GM19395 (cell line): Measurements from ENCODE around the gene CAMSAP3.

Experiments used
- ATAC-seq: cut with Tn5 transposase; IDR thresholded peaks from one replicate; pipeline ENCODE4 v1.9.1; 2021; ENCODE audit warnings: mild to moderate bottlenecking, moderate library complexity; ENCODE audit not compliant: unreplicated experiment

Gene CAMSAP3

DNA sequence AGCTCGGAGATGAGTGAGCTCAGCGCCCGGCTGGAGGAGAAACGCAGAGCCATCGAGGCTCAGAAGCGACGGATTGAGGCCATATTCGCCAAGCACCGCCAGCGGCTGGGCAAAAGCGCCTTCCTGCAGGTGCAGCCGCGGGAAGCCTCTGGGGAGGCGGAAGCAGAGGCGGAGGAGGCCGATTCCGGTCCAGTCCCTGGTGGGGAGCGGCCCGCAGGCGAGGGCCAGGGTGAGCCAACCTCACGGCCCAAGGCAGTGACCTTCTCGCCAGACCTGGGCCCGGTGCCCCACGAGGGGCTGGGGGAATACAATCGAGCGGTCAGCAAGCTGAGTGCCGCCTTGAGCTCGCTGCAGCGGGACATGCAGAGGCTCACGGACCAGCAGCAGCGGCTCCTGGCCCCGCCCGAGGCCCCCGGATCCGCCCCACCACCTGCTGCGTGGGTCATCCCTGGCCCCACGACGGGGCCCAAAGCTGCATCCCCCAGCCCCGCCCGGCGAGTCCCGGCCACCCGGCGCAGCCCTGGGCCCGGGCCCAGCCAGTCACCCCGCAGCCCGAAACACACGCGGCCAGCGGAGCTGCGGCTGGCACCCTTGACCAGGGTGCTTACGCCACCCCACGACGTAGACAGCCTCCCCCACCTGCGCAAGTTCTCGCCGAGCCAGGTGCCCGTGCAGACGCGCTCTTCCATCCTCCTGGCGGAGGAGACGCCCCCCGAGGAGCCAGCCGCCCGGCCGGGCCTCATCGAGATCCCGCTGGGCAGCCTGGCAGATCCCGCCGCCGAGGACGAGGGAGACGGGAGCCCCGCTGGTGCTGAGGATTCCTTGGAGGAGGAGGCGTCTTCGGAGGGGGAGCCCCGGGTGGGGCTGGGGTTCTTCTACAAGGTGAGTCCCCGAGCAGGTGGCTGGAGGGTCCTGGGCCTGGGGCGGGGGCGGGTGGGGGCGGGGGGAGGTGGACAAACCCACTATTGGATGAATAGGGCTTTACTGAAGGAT, 16.9 kb downstream of the CAMSAP3 start:
- ATAC-seq: no peak

DNA sequence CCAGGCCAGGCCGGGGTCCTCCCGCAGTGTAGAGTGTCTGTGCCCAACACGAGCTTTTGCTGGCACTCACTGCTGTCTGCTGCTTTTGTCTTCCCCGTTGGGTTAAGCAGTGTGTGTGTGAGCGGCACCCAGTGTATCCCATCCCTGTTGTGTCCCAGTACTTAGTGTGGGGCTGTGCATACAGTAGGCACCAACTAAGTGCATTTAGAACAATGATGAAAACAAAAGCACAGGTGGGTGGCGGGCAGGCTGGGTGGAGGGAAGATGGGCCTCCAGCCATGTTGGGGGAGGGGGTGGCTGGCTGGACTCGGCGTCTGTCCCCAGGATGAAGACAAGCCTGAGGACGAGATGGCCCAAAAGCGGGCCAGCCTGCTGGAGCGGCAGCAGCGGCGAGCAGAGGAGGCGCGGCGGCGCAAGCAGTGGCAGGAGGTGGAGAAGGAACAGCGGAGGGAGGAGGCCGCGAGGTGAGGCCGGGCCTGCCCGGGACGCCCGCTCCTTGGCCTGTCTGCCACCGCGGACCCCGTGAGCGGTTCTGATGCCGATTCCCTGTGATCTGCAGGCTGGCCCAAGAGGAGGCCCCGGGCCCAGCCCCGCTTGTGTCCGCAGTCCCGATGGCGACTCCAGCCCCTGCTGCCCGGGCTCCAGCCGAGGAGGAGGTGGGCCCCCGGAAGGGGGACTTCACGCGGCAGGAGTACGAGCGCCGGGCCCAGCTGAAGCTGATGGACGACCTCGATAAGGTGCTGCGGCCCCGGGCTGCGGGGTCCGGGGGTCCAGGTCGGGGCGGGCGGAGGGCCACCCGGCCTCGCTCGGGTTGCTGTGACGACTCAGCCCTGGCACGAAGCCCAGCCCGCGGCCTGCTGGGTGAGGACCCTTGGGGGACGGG, 19.4 kb downstream of the CAMSAP3 start:
- no peak for ATAC-seq

DNA sequence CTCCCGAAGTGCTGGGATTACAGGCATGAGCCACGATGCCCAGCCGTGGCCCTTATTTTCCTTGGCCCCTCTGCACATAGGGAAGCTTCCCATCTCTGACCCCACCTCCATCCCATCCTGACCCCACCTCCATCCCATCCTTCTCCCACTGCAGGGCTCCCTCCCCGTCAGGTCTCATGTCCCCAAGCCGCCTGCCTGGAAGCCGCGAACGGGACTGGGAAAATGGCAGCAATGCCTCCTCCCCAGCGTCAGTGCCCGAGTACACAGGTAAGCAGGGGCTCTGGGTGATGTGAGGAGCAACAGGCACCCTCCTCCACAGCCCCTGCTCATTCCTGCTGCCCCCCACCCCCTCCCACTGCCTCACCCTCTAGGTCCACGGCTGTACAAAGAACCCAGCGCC, 21.5 kb downstream of the CAMSAP3 start:
- ATAC-seq: no peak

DNA sequence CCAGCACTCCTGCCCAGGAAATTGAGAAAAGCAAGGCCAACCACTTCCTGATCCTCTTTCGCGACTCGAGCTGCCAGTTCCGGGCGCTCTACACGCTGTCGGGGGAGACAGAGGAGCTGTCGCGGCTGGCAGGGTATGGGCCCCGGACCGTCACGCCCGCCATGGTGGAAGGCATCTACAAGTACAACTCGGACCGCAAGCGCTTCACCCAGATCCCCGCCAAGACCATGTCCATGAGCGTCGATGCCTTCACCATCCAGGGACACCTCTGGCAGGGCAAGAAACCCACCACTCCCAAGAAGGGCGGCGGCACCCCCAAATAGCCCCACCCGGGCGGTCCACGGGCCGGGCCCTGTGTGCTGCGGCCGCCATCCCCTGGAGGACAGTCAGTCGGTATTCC, 22.1 kb downstream of the CAMSAP3 start:
- ATAC-seq: no peak

DNA sequence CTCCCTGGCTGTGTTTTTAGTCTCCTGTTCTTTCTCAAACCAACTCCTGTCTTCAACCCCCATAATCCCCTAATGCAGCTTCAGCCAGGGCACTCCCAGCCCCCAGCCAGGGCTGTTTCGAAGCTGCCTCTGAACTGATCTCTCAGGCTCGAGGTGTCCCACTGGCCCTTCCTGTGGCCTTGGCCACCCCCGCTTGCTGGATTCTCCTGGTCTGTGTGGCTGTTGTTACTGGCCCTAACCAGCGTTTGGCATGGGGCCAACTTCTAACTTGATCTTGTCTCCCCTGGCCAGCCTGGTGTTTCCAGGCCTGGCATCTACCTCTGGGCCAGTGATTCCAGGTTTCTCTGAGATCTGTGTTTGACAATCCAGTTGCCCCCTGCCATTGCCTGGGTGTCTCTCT, 22.7 kb downstream of the CAMSAP3 start:
- no peak for ATAC-seq

DNA sequence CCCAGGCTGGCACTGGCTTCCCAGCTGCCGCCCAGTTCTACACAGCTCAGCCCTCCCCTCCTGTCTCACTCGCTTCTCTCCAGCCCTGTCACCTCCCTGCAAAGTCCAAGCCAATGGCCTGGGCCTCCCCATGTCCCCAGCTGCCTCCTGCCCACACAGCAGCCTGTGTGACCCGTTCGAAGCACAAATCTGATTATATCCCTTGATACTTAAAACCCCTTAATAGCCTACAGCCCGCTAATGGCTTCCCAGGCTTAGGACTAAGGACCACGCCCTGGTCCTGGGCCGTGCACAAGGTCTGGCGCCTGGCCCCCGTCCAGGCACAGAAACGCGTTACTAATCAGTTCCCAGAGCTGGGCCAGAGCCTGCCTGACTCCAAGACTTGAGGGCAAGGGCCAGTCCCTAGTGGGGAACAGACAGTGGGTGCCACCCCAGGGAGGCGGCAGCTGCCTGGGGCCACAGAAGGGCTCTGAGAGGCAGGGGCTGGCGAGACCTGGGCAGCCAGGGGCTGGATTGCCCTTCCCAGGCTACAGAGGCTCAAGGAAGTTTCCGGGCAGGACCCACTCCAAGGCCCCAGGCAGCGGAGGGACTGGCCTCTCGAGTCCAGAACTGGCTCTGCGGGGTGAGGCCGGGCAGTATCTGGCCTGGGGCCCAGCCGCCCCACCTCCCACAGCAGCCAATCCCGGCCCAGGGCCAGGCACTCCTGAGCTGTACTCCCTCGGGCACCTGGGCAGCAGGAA, 23.3 kb downstream of the CAMSAP3 start:
- no peak for ATAC-seq

DNA sequence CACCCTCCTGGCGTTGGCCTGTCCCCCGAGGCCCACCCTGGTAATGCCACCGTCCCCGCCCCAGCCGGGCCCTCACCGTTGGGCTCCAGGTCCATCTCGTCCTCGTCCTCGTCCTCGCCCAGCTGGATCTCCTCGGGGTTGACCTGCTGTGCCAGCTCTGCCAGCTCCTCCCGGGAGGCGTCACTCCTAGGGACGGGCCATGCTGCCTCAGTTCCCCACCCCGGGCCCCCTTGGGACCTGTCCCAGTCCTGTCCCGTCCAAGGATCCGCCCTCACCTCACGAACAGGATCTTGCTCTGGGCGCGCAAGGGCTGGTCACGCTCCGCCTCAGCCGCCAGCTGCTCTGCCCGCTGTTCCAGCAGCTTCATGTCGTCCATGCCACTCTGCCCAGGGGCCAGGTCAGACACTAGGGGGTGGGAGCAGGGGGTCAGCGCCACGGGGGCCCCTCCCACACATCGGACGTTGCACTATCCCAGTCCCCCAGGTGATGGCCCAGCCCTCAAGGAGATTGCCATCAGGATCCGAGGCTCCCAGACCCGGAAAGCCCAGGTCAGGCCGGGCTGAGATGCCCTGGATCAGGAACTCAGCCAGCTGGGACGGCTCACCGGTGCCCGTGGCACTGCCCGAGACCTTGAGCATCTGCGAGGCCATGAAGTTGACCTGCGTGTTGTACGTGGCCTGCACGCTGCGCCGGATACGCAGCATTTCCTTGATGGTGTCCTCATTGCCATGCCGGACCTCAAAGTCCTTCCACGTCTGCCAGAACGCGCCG, 24.2 kb downstream of the CAMSAP3 start:
- ATAC-seq: no peak

DNA sequence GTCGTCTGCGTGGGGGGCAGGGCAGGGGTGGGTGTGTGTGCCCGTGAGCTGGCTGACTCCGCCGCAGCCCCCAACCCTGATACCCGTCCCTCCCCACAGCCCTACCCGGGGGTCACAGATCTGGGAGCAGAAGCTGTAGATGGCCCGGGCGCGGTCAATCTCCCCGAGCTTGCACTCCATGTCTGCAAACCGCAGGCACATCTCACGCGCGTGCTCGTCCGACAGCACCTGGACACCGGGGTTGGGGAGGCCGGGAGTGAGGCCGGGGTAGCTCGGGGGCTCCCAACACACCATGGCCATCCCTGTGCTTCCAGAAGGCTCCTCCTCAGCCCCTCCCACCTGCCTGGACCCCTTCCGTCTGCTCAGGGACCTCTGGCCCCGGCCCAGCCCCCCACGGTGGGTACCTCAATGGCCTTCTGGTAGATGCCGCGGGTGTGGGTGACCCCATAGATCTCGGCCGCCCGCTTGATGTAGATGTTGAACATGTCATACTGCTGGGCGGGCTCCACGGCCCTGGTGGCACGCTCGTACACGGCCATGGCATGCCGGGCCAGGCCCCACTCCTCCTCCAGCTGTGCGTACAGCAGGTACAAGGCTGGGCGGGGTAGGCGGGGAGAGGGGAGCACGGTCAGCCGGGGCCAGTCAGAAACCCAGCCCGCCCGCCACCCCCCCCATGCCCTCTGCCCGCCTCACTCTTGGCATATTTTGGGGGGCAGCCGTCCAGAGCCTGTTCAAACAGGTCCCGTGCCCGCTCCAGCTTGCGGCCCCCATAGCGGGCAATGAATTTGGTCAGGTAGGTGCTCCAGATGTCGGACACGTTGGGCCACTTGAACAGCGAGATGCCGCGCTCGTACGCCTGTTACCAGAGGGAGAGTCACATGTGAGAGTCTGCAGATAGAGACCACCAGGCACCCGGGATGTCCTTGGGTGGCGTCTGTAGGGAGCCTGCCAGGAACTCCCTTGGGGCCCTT, 25.1 kb downstream of the CAMSAP3 start:
- no peak for ATAC-seq

DNA sequence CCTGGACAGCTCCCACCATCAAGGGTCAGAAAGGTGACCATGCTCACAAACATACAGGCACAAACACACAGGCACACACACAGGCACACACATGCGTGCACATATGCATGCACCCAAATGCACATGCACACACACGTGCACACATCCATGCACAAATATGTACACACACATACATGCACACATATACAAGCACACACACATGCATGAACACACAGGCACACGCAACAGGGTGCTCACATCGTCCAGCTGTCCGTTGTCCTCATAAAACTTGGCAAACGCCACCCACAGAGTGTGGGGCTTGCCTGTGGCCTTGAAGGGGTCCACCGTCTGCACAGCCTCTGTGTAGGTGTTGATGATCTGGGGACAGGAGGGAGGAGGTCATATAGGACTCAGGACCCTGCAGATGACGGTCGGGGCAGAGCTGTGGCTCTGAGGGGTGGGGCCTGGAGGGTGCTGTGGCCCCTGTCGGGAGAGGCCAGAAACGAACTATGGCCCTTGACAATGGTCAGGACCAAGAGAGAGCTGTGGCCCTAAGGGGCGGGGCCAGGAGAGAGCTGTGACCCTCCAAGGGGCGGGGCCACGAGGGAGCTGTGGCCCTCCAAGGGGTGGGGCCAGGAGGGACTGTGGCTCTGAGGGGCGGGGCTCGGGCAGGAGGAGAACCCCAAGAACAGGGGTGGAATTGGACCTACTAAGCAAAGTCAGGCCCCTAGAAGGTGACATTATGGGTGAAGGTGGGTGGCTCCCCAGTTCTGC, 27.4 kb downstream of the CAMSAP3 start:
- no peak for ATAC-seq

DNA sequence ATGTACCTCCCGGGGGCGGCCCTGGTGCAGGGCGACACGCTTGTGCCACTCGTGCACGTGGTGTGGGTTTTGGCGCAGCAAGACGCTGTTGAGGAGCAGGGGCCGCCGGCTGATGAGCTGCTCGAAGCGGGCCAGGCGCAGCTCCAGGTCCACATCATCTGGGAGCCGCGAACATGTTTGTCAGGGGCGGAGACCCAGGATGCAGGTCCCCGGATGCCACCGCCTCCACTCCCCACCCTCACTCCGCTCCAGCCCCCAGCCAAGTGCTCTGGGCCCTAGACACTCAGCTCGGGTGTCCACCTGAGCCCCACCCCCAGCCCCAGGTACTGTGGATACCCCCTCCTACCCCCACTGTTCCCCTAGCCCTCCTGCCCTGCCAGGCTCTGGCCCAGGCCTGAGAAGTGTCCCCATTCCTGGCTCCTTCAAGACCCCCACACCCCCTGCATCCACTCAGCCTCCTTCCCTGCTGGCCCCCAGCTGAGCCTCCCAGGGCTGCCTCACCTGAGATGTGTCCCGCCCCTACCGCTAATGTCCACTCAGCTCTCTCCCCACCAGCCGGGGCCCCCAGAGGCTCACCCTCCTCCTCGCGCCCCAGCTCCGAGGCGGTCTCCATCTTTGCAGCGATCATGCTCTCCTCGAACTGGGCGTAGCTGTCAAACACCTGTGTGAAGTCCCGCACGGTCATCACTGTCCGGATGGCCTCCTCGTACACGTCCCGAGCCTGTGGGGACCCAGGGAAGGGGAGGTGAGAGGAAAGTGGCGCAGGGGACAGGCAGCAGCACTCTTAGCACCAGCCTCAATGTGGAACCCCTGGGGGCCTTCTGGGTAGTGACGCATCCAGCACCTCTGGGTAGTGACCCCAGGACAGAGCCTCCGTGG, 28.3 kb downstream of the CAMSAP3 start:
- ATAC-seq: no peak

DNA sequence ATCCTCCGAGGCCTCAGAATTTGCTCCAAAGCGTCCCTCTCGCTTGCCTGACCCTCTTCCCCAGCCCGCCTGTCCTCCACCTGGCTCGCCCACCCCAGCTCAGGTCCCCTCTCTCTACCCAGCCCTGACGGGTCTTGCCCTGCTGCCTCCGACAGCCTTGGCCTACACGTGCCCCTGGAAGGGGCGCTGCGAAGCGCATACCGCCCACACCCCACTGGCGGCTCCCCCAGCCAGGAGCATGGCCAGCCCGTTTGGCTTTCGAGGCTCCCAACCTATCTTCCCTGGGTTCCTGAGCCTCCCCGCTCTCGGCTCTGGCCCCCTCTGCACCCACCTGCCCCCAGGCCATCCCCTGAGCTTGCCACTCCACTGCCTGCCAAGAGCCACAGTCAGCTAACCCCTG, 29.1 kb downstream of the CAMSAP3 start:
- ATAC-seq: no peak

DNA sequence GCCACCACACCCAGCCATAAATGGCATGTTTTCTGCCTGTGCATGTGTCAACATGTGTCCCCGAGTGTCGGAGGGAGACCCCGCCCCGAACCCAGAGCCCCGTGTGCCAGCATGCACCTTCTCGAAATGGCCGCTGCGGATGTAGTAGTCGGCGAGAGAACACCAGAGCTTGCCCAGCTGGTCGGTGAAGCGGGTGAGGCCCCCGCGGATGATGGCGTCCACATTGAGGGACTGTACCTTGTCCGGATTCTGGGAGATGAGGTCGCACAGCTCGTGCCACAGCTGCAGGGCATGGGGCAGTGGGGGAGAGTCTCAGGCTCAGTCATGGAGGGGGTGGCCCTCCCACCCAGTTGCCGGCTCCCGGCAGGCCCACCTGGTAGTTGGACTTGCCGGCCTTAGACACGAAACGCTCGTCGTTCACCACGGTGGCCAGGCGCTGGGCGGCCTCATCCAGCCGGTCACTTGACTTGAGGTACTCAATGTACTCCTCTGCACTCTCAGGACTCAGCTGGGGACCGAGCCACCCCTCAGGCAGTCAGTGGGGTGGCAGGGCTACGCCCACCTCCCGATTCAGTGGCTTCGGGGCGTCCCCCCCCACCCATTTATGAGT, 30.2 kb downstream of the CAMSAP3 start:
- no peak for ATAC-seq

DNA sequence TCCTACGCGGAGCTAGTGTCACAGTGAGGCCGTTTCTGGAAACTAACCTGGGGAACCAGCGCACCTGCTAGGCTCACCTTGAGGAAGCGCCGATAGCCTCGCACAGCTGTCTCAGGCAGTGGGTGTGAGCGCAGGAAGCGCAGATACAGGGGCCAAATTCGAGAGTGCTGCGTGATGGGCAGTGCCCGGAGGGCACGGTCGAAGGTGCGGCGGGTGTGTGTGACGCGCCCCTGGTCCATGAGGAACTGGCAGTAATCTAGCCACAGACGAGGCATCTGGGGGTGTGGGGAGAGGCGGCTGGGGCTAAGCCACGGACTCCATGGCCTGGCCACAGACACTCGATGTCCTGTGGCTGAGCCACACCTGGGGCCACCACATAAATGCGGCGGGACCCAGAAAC, 31.5 kb downstream of the CAMSAP3 start:
- no peak for ATAC-seq

DNA sequence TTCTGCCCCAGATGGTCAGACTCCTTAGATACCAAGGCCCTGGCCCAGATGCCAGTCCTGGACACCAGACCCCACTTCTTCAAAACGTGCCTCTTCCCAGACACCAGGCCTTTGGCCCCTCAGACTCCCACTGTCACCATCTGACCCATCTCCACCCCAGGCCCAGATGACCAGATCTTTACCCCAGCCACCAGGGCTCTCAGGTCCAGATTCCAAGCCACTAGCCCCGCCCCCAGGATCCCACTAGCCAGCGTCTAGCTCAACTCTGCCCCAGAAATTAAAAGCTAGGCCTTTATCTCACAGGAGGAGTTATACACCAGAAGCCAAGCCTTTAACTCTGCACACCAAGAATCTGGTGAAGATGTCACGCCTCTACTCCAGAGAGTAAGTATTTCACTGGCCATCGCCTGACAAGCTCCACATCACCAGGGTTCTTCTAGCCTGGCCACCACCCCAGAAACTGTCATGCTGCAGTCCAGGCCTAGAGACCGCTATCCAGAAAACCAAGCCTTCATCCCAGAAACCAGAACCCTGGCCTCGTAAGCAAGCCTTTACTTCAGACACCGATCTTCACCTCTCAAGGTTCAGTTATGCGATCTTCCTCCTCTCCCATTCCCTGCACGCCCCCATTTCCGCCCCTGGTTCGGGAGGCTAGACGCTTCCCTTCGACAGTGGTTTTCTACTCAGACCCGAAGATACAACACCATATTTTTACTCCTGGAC, 33.1 kb downstream of the CAMSAP3 start:
- no peak for ATAC-seq

DNA sequence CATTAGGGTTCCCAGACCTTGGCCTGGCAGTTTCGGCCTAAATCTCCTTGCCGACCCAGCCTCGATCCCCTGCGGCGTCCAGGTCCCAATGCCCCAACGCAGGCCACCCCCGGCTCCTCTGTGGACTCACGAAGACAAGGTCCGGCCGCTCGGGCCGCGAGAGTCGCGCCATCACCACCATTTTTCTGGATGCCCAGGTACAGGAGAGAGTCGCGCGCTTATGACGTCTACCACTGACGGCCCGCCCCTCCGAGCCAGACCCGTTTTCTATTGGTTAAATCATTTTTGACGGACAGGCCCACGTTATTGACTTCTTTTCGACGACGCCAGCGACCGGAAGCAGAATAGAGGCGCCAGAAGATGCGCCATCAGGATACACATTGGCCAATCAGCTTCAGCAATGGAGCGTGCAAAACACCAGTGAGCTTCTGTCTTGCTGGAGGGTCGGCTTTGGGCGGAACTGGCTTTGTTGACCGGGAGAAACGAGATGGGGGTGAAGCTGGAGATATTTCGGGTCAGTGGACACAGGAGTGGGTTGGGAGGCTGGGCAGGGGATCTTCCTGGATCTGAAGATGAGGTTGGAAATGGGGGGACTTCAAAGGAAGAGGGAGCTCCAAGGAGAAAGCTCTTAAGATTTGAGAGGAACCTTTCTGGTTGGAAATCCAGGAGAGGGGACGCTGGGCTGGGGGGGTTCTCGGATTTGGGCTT, 33.8 kb downstream of the CAMSAP3 start, which contains the start of the genes PET100 and XAB2:
TSS of gene PET100 (plus strand) at position 447 of the 708 bp plus-strand sequence. CDS start at position 488, 41 bp downstream.
TSS of gene XAB2 (minus strand) at position 199 of the 708 bp plus-strand sequence. CDS start at position 181, 18 bp downstream.
- ATAC-seq: peak; percentile 88
